Esophagus muscularis mucosa (tissue), 4 donors: ENCODE measurements around the gene NAA15. TPM values are rescaled to one million over a fixed set of nuclear protein-coding genes. Genes with fewer than 3 reads are reported as not detected.

ENCODE experiments used
- DNase-seq: peaks from one replicate; pipeline ENCODE4 v3.0.0-alpha.2; 2017; ENCODE audit errors: extremely low spot score
- H3K27ac ChIP-seq, 4 donors: fragments of 200-600 bp; sonication (generic); replicated peaks in 1 of 4; 1 replicate in 3 of 4; 2 replicates in 1 of 4; pipeline ENCODE4 v1.5.1; 2016 to 2019; ENCODE audit warnings: mild to moderate bottlenecking in 1 of 4
- H3K27me3 ChIP-seq, 4 donors: fragments of 200-600 bp; sonication (generic); one replicate each; pipeline versions ENCODE4 v1.5.1 to v1.6.0; 2016 to 2019
- H3K36me3 ChIP-seq, 4 donors: fragments of 200-600 bp; sonication (generic); one replicate each; pipeline ENCODE4 v1.5.1; 2016 to 2019
- H3K4me1 ChIP-seq, 4 donors: fragments of 200-600 bp; sonication (generic); one replicate each; pipeline ENCODE4 v1.5.1; 2016 to 2019
- H3K4me3 ChIP-seq, 4 donors: fragments of 200-600 bp; sonication (generic); 1 replicate in 2 of 4; 2 replicates in 2 of 4; pipeline ENCODE4 v1.5.1; 2016 to 2019; ENCODE audit warnings: mild to moderate bottlenecking in 4 of 4, moderate library complexity in 1 of 4
- H3K9me3 ChIP-seq, 4 donors: fragments of 200-600 bp; sonication (generic); 1 replicate in 3 of 4; 2 replicates in 1 of 4; pipeline ENCODE4 v1.5.1; 2016 to 2019
- CTCF ChIP-seq, 3 experiments: fragments of 200-600 bp in 2 of 3; fragments of 450-650 bp in 1 of 3; sonication (generic) in 2 of 3; IDR thresholded peaks; one replicate each; pipeline ENCODE4 v1.5.1; 2017 to 2019; ENCODE audit warnings: antibody characterized with exemption in 3 of 3, mild to moderate bottlenecking in 2 of 3, moderate library complexity in 1 of 3
- EP300 ChIP-seq: sonication (generic); formaldehyde crosslinking; IDR thresholded peaks from one replicate; pipeline ENCODE4 v1.6.1; 2017; ENCODE audit warnings: antibody characterized with exemption
- POLR2A ChIP-seq: fragments of 450-650 bp; IDR thresholded peaks from one replicate; pipeline ENCODE4 v1.6.1; 2017; ENCODE audit warnings: antibody characterized with exemption, moderate library complexity, mild to moderate bottlenecking, low read depth
- POLR2AphosphoS5 ChIP-seq, 2 donors: sonication (generic); formaldehyde crosslinking; IDR thresholded peaks; one replicate each; pipeline ENCODE4 v1.6.1; 2017; ENCODE audit warnings: antibody characterized with exemption in 2 of 2
- whole genome bisulfite sequencing: methylation state at CpG from one replicate; pipeline ENCODE4 v1.1.5; 2018; 5-methylcytosine and 5-hydroxymethylcytosine counted together
- intact Hi-C: fragments of 100-400 bp; cut with DNase I; formaldehyde crosslinking; loops from one replicate; pipeline ENCODE4 v1.15.1; 2023
- total RNA-seq, 4 donors: library from RNA; depleted of rRNA; stranded (reverse); fragments of >200 nt; gene quantifications; one replicate each; pipeline versions ENCODE4 v1.1.0 to v1.2.1, GENCODE V29; 2016

NAA15 gene
- total RNA-seq, 4 donors from 2014 or later: 21.0 to 32.1 (median 25.3) TPM

GRCh38 chr4:139330283-139330682 is 29.0 kb downstream of the NAA15 start:
- H3K4me1 ChIP-seq: peaks cover 0 to 34% (median 12%) of the 10 kb centered on the region in 4 donors
- no peaks in the 10 kb centered on the region for H3K27me3 ChIP-seq
- H3K9me3 ChIP-seq: no peaks in the 10 kb centered on the region
- H3K36me3 ChIP-seq: peaks cover 0 to 8% (median 0%) of the 10 kb centered on the region in 4 donors
- no peak overlapping the region for H3K27ac ChIP-seq
- WGBS: 86% methylated on average over 3 of the region's 3 CpGs
- H3K4me3 ChIP-seq: no peak overlapping the region
- no peak for TF ChIP-seq CTCF (IDR thresholded peaks at IDR 0.05)
- no peak for TF ChIP-seq EP300
- TF ChIP-seq POLR2AphosphoS5 (IDR thresholded peaks at IDR 0.05): no peak
- intact Hi-C loops: no loop called here
- no peak for DNase-seq

GRCh38 chr4:139331185-139331584 is 29.9 kb downstream of the NAA15 start:
- 77% methylated on average over 1 of the region's 1 CpG for WGBS
- Histone ChIP-seq H3K27ac (no peak overlapping the region), H3K4me3 (no peak overlapping the region), H3K27me3 (no peaks in the 10 kb centered on the region), H3K9me3 (no peaks in the 10 kb centered on the region), H3K36me3 (peaks cover 0 to 13% (median 0%) of the 10 kb centered on the region in 4 donors), H3K4me1 (peaks cover 0 to 26% (median 12%) of the 10 kb centered on the region in 4 donors)
- intact Hi-C loops: no loop called here
- TF ChIP-seq POLR2A (no peak), CTCF (IDR thresholded peaks at IDR 0.05) (no peak), POLR2AphosphoS5 (IDR thresholded peaks at IDR 0.05) (no peak), EP300 (no peak)
- no peak for DNase-seq

GRCh38 chr4:139333046-139333445 is 31.7 kb downstream of the NAA15 start:
- Histone ChIP-seq H3K9me3 (no peaks in the 10 kb centered on the region), H3K36me3 (peaks cover 0 to 13% (median 0%) of the 10 kb centered on the region in 4 donors), H3K27ac (no peak overlapping the region), H3K4me1 (peaks cover 0 to 26% (median 12%) of the 10 kb centered on the region in 4 donors), H3K4me3 (no peak overlapping the region), H3K27me3 (no peaks in the 10 kb centered on the region)
- TF ChIP-seq POLR2A: no peak
- TF ChIP-seq EP300: no peak
- TF ChIP-seq POLR2AphosphoS5 (IDR thresholded peaks at IDR 0.05): no peak
- no peak for TF ChIP-seq CTCF (IDR thresholded peaks at IDR 0.05)
- intact Hi-C loops: no loop called here
- 87% methylated on average over 2 of the region's 2 CpGs for WGBS
- DNase-seq: no peak

- Histone ChIP-seq H3K4me1 (peaks cover 0 to 5% (median 0%) of the 10 kb centered on the region in 4 donors), H3K27ac (no peak overlapping the region), H3K36me3 (peaks cover 4 to 38% (median 23%) of the 10 kb centered on the region in 4 donors), H3K4me3 (no peak overlapping the region), H3K27me3 (no peaks in the 10 kb centered on the region), H3K9me3 (no peaks in the 10 kb centered on the region)
- TF ChIP-seq CTCF (IDR thresholded peaks at IDR 0.05) (no peak), EP300 (no peak), POLR2A (no peak), POLR2AphosphoS5 (IDR thresholded peaks at IDR 0.05) (no peak)
- no peak for DNase-seq
- intact Hi-C loops: no loop called here
These were observed 36.3 kb downstream of the NAA15 start for GRCh38 chr4:139337612-139338011.

- no peak overlapping the region for H3K27ac ChIP-seq
- no peak overlapping the region for H3K4me3 ChIP-seq
- H3K36me3 ChIP-seq: peaks cover 15 to 84% (median 49%) of the 10 kb centered on the region in 4 donors
- WGBS: 100% methylated on average over 1 of the region's 1 CpG
- no peaks in the 10 kb centered on the region for H3K27me3 ChIP-seq
- intact Hi-C loops: no loop called here
- no peak for DNase-seq
- TF ChIP-seq CTCF (IDR thresholded peaks at IDR 0.05) (no peak), POLR2AphosphoS5 (IDR thresholded peaks at IDR 0.05) (no peak), POLR2A (no peak), EP300 (no peak)
- H3K9me3 ChIP-seq: no peaks in the 10 kb centered on the region
- no peaks in the 10 kb centered on the region for H3K4me1 ChIP-seq
These were observed 60.0 kb downstream of the NAA15 start for GRCh38 chr4:139361301-139361700.
